Measurements from ENCODE around the gene TLE3. TPM values are rescaled to one million over a fixed set of nuclear protein-coding genes. Genes with fewer than 3 reads are reported as not detected.

TLE3 gene
- total and polyA plus RNA-seq, 2 of the 4 experiments (the other 2 are of a cell fraction) = 6.5 to 16.3 TPM

DNA sequence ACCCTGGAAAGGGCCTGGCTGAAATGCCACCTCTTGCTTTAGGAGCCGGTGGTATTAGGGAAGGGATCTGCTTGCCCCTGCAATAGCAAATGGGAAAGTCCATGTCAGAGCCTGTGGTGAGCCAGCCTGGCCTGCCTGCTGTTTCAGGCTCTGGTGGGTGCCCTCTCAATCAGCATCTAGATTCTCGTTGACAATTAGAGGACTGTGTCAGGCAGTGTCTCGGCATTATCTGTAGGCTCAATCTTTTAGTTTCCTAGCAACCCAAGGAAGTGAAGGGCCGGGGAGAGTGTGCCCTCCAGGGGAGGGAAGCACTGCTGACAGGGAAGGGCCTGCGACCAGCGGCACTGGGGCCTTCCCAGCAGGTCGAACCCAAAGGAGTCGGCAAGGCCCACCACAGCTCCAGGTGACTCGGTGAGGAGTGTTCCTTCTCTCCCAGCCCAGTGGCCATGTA lies 42.1 kb downstream of the TLE3 start:
- CTCF ChIA-PET = no interaction called here
- peaks cover 90% of the 10 kb centered on the region for H3K36me3 ChIP-seq (ENCODE audit: control insufficient read depth, insufficient read depth, low read length)
- no TSS peak for BruUV-seq (replicated peaks)
- no peak overlapping the region for H2BK120ac ChIP-seq (ENCODE audit: low read depth, low read length)
- H3K14ac ChIP-seq (replicated peaks; ENCODE audit: low read depth, low read length) = no peak overlapping the region
- no peak overlapping the region for H4K5ac ChIP-seq (ENCODE audit: low read depth, low read length)
- intact Hi-C loops (cut with micrococcal nuclease) (no loop called here), dilution Hi-C loops (cut with HindIII; ENCODE audit: low sequenced_read_pairs, unreplicated experiment) (no loop called here), in situ Hi-C loops (cut with MboI; ENCODE audit: low sequenced_read_pairs) (no loop called here)
- H4K91ac ChIP-seq (ENCODE audit: insufficient read depth, low read depth, low read length) = no peak overlapping the region
- H3K79me1 ChIP-seq (ENCODE audit: low read depth in 1 of 2, low read length in 2 of 2) = peaks cover under 1 to 3% of the 10 kb centered on the region in 2 experiments; a peak in 3 of 4 replicates
- POLR2A ChIA-PET (ENCODE audit: unreplicated experiment) = no interaction called here
- no peak overlapping the region for H3K56ac ChIP-seq (ENCODE audit: extremely low read depth, insufficient read depth, low read length)
- no peaks in the 10 kb centered on the region for H3K4me1 ChIP-seq (ENCODE audit: control insufficient read depth, insufficient read depth, low read length)
- H3K27ac ChIP-seq (ENCODE audit: insufficient read depth, low read length) = no peak overlapping the region
- no peak overlapping the region for H3K9ac ChIP-seq (ENCODE audit: low read depth, low read length)
- no peak for TF ChIP-seq BHLHE40 (IDR thresholded peaks at IDR 0.05; ENCODE audit: low read depth, low read length)
- TF ChIP-seq USF2 (IDR thresholded peaks at IDR 0.05; ENCODE audit: low read depth, low read length) = no peak
- no peak for TF ChIP-seq CHD1 (IDR thresholded peaks at IDR 0.05; ENCODE audit: low read depth, low read length)
- no peak for TF ChIP-seq MAZ (IDR thresholded peaks at IDR 0.05; ENCODE audit: borderline replicate concordance, low read depth, low read length)
- no peak for TF ChIP-seq MXI1 (IDR thresholded peaks at IDR 0.05; ENCODE audit: borderline replicate concordance, low read depth, low read length)
- TF ChIP-seq, protein P1, sequence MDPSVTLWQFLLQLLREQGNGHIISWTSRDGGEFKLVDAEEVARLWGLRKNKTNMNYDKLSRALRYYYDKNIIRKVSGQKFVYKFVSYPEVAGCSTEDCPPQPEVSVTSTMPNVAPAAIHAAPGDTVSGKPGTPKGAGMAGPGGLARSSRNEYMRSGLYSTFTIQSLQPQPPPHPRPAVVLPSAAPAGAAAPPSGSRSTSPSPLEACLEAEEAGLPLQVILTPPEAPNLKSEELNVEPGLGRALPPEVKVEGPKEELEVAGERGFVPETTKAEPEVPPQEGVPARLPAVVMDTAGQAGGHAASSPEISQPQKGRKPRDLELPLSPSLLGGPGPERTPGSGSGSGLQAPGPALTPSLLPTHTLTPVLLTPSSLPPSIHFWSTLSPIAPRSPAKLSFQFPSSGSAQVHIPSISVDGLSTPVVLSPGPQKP (IDR thresholded peaks at IDR 0.05; ENCODE audit: borderline replicate concordance, low read depth, low read length) = no peak
- no peak for TF ChIP-seq RFX5 (IDR thresholded peaks at IDR 0.05; ENCODE audit: low read depth, low read length)
- no peak for TF ChIP-seq FOS (IDR thresholded peaks at IDR 0.05; ENCODE audit: low read depth, low read length)
- no peak for TF ChIP-seq CEBPB (IDR thresholded peaks at IDR 0.05; ENCODE audit: low read depth, low read length)
- TF ChIP-seq SMC3 (IDR thresholded peaks at IDR 0.05; ENCODE audit: low read depth, low read length) = no peak
- no peak for TF ChIP-seq POLR2A (IDR thresholded peaks at IDR 0.05; ENCODE audit: low read depth, low read length)
- no peak for TF ChIP-seq RCOR1 (IDR thresholded peaks at IDR 0.05; ENCODE audit: insufficient replicate concordance, low read length)
- TF ChIP-seq CTCF (conservative IDR thresholded peaks at IDR 0.05; ENCODE audit: low read depth, low read length) = no peak
- no peak for TF ChIP-seq RAD21 (IDR thresholded peaks at IDR 0.05; ENCODE audit: low read length)
- TF ChIP-seq NFE2L2 (IDR thresholded peaks at IDR 0.05; ENCODE audit: low read depth, low read length) = no peak
- DNase-seq = no peak
- no peak overlapping the region for H2AK5ac ChIP-seq (ENCODE audit: low read depth, low read length)
- H3K23ac ChIP-seq (ENCODE audit: low read depth, low read length) = no peak overlapping the region
- no peak overlapping the region for H2AFZ ChIP-seq (replicated peaks; ENCODE audit: low read length, poor library complexity)
- H4K20me1 ChIP-seq (ENCODE audit: insufficient read depth, low read length) = peaks cover 19% of the 10 kb centered on the region
- no peak overlapping the region for H3K4me3 ChIP-seq (ENCODE audit: insufficient read depth, low read depth, low read length)
- no peak overlapping the region for H4K8ac ChIP-seq (ENCODE audit: low read depth in 2 of 2, low read length in 2 of 2)
- H3K9me1 ChIP-seq (ENCODE audit: insufficient read depth, low read length) = peaks cover 9% of the 10 kb centered on the region; the same call in 1 of the 2 replicates
- no peak overlapping the region for H2BK20ac ChIP-seq (ENCODE audit: low read depth, low read length)
- no peaks in the 10 kb centered on the region for H3K9me3 ChIP-seq (ENCODE audit: control insufficient read depth, insufficient read depth, low read length)
- no peak overlapping the region for H2BK5ac ChIP-seq (ENCODE audit: low read depth, low read length, poor library complexity, severe bottlenecking)
- no peaks in the 10 kb centered on the region for H3K27me3 ChIP-seq (ENCODE audit: control insufficient read depth, insufficient read depth, low read length)
- no peak overlapping the region for H3K4me2 ChIP-seq (ENCODE audit: low read depth, low read length)
- no peak for ATAC-seq (ENCODE audit: low read depth)
- WGBS, 2 experiments (ENCODE audit: extremely low coverage in 2 of 2, insufficient read length in 1 of 2) = 87% methylated on average over 5 of the region's 9 CpGs; no CpG with 5 or more reads in 1 of the 2 experiments
- no peak overlapping the region for H3K18ac ChIP-seq (ENCODE audit: low read depth, low read length)
- H2BK15ac ChIP-seq (ENCODE audit: low read depth, low read length) = no peak overlapping the region
- H2AK9ac ChIP-seq (replicated peaks; ENCODE audit: low read depth, low read length, poor library complexity) = no peak overlapping the region
- H3K4ac ChIP-seq (ENCODE audit: low read depth, low read length) = no peak overlapping the region
